ENCODE results near the gene GPR107.

DNA sequence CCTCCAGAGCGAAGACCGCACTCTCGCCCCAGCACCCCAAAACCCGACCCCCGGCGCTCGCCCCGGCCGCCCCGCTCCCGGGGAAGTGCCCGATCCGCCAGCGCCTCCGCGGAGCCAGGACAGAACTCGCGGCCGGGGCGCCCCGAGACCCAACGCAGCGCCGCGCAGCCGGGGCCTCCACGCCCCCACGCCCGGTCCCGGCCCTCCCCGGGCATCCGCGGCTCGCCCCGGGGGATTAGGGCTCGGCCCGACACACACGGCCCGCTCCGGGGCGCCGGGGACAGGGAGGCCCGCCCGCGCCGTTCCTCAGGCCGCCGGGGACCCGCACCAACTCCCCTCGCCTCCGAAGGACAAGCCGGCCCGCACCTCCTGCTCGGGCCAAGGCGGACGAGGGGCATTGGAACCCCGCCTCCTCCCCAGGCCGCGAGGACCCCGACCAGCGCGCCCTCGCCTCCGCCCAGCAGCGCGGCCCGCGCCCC, 11.3 kb upstream of the GPR107 start:
- TF ChIP-seq, protein P1, sequence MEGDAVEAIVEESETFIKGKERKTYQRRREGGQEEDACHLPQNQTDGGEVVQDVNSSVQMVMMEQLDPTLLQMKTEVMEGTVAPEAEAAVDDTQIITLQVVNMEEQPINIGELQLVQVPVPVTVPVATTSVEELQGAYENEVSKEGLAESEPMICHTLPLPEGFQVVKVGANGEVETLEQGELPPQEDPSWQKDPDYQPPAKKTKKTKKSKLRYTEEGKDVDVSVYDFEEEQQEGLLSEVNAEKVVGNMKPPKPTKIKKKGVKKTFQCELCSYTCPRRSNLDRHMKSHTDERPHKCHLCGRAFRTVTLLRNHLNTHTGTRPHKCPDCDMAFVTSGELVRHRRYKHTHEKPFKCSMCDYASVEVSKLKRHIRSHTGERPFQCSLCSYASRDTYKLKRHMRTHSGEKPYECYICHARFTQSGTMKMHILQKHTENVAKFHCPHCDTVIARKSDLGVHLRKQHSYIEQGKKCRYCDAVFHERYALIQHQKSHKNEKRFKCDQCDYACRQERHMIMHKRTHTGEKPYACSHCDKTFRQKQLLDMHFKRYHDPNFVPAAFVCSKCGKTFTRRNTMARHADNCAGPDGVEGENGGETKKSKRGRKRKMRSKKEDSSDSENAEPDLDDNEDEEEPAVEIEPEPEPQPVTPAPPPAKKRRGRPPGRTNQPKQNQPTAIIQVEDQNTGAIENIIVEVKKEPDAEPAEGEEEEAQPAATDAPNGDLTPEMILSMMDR (IDR thresholded peaks at IDR 0.05) = no peak
- no peak for TF ChIP-seq POLR2A (IDR thresholded peaks at IDR 0.05)

Data from right lobe of liver (tissue), 4 donors.